NT2/D1 (cell line): Measurements from ENCODE around the gene EFTUD2.

Source experiments
- SUZ12 ChIP-seq: IDR thresholded peaks from 2 replicates; pipeline ENCODE4 v1.6.1; 2011; ENCODE audit not compliant: insufficient read length, insufficient read depth; ENCODE audit errors: extremely low read depth
- YY1 ChIP-seq: IDR thresholded peaks from 2 replicates; pipeline ENCODE4 v1.6.1; 2011; ENCODE audit not compliant: insufficient read length, insufficient read depth
- ZNF274 ChIP-seq: IDR thresholded peaks from 2 replicates; pipeline ENCODE4 v1.6.1; 2011; ENCODE audit warnings: mild to moderate bottlenecking, low read depth, low read length

DNA sequence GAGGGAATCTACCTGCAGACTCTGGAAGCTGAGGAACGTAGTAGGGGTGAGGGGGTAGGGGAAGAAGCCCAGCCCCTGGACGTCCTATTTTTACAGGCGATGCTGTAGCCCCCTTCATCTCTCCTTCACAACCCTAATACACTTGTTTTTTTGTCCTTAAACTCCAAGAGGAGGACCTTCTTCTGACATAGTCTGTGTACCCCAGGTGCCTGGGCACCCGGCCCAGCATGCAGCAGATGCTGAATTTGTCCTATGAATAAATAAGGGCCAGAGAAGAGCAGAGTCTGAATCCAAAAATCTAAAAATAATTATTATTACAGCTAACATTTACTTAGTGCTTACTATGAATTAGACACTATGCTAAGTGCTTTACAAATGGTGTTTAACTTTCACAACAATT is 43.2 kb upstream of the EFTUD2 start:
- no peak for TF ChIP-seq ZNF274
- TF ChIP-seq YY1: no peak
- TF ChIP-seq SUZ12: no peak
